Coronary artery (tissue), 2 donors: ENCODE measurements around the gene IQCH.

Source experiments
- DNase-seq: peaks from one replicate; pipeline ENCODE4 v3.0.0-alpha.2; 2017; ENCODE audit warnings: low spot score
- H3K27ac ChIP-seq, 2 donors: fragments of 200-600 bp; sonication (generic); one replicate each; pipeline ENCODE4 v1.5.1; 2016 to 2019
- H3K4me3 ChIP-seq: fragments of 200-600 bp; sonication (generic); 2 replicates; pipeline ENCODE4 v1.5.1; 2016; ENCODE audit warnings: mild to moderate bottlenecking, moderate library complexity
- CTCF ChIP-seq: fragments of 200-600 bp; sonication (generic); IDR thresholded peaks from one replicate; pipeline ENCODE4 v1.5.1; 2019; ENCODE audit warnings: antibody characterized with exemption

Gene IQCH

GRCh38 chr15:67469680-67470079, 215.1 kb downstream of the IQCH start:
- no peak overlapping the region for H3K4me3 ChIP-seq
- H3K27ac ChIP-seq = no peak overlapping the region
- no peak for DNase-seq
- no peak for TF ChIP-seq CTCF

DNA sequence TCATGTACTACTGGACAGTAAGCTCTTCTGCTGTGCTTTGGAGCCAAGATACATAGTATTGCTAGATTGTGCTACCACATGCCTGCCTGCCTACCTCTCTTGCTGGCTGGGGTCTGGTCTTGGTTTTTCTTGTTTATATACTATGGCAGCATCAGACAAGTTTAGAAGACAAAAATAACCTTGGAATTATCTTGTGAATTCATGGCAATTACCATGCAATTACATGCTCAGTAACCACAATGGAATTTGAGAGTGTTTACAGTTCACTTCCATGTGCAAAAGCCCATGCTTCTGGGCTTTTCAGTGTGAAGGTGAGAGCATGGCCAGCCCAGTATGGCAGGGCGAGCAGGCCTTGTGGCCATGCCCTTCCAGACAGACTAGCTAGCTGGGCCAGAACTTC, 218.4 kb downstream of the IQCH start:
- H3K27ac ChIP-seq = no peak overlapping the region
- no peak for DNase-seq
- no peak for TF ChIP-seq CTCF
- H3K4me3 ChIP-seq = no peak overlapping the region

DNA sequence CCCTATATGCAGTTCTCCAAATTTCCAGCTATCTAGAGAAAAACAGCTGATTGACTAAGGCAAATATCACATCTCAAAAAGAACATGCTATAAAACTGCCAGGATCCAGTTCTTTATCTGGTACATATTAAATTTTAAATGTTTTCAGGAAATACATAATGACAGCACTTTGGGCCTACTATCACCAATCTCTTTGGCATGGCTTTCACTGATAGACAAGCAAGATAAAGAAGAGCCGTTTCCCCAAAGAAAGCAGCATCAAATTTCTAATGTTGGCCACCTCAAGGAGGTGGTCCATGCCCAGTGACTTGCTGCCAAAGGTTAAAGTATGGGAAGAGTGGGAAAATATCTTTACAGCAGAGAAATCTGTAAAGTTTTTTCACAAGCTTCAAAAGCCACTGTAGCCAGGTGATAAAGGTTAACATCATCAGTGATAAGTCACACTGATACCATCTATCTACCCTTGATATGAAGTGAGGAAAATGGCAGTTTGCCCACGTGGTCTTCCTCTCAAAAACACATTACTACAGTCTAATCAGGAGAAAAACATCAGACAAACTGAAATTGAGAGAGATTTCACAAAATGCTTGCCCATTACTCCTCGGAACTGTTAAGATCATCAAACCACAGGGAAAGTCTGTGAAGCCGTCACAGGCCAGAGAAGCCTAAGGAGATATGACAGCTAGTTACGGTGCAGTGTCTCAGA, 220.0 kb downstream of the IQCH start:
- no peak for DNase-seq
- no peak overlapping the region for H3K4me3 ChIP-seq
- no peak overlapping the region for H3K27ac ChIP-seq
- no peak for TF ChIP-seq CTCF

GRCh38 chr15:67479781-67480505, 225.4 kb downstream of the IQCH start:
- no peak overlapping the region for H3K4me3 ChIP-seq
- no peak for TF ChIP-seq CTCF
- no peak for DNase-seq
- H3K27ac ChIP-seq = no peak overlapping the region

GRCh38 chr15:67480741-67481140, 226.2 kb downstream of the IQCH start:
- H3K4me3 ChIP-seq = no peak overlapping the region
- no peak for DNase-seq
- no peak overlapping the region for H3K27ac ChIP-seq
- TF ChIP-seq CTCF = no peak

DNA sequence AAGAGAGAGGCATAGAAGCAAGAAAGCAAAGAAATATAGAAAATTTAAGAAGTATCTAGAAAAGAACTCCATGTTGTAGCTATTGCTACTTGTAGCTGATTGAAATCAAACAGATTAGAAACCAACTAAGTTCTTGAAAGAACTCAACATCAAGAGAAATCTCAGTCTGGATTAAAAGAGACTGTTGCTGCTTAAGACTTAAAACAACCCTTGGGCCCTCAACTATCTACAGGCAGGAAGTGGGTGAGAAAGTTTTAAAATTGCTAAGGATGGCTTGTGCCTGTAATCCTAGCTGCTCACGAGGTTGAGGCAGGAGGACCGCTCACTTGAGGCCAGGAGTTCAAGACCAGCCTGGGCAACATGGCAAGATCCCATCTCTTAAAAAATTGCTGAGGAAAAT, 227.1 kb downstream of the IQCH start:
- DNase-seq = no peak
- TF ChIP-seq CTCF = no peak
- Histone ChIP-seq H3K27ac (no peak overlapping the region), H3K4me3 (no peak overlapping the region)

GRCh38 chr15:67495585-67495984, 241.0 kb downstream of the IQCH start:
- Histone ChIP-seq H3K4me3 (no peak overlapping the region), H3K27ac (no peak overlapping the region)
- no peak for DNase-seq
- TF ChIP-seq CTCF = no peak
